Raji (cell line): ENCODE results near the gene ZNF750.

Experiments used
- POLR2A ChIP-seq: IDR thresholded peaks from 2 replicates; pipeline ENCODE4 v1.6.1; 2011; ENCODE audit warnings: low read depth, low read length, control low read depth; ENCODE audit not compliant: insufficient read depth

ZNF750 gene

GRCh38 chr17:82854226-82854625 lies 14.4 kb upstream of the ZNF750 start:
- TF ChIP-seq POLR2A: no peak

DNA sequence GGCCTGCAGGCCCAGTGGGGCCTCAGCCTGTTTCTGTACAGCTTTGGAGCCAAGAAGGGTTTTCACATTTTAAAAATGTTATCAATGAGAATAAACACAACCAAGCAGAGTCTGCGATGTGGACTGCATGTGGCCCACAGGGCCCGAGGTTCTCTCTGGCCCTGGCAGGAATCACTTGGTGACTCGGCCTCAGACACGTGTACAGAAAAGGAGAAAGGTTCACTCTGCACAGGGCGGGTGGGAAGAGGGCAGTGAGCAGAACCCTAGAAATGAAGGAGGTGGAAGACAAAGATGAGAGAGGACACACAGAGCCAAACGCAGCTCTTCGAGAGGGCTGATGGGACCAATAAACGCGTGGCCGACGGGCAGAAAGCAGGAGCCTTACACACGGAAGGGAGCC lies 11.6 kb upstream of the ZNF750 start:
- no peak for TF ChIP-seq POLR2A

GRCh38 chr17:82849076-82849945 lies 9.5 kb upstream of the ZNF750 start:
- no peak for TF ChIP-seq POLR2A

- TF ChIP-seq POLR2A: no peak
Observed at GRCh38 chr17:82848022-82848592, 8.3 kb upstream of the ZNF750 start.

DNA sequence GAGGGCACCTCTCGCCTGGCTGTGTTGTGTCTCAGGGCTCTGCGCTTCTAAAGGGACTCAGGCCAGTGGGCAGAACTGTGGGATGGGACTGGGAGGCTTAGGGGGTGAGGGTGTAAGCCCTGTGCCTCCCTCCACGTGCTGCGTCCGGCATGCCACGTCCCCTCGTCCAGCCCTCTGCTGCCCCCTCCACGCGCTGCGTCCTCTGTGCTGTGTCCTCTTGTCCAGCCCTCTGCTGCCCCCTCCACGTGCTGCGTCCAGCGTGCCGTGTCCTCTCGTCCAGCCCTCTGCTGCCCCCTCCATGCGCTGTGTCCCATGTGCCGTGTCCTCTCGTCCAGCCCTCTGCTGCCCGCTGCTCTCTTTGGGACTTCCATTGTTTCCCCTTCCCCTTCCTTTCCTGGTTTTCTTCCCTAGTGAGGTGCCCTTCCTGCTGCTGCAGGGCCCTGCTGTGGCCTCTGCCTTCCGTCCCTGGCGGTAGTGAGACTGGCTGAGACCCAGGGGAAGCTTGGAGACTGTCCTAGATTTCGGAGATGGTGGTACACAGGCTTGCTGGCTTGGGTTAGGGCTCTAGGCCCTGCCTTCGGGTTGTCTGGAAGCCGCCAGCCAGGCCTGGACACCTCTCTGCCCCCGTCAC lies 6.4 kb upstream of the ZNF750 start:
- TF ChIP-seq POLR2A: no peak

DNA sequence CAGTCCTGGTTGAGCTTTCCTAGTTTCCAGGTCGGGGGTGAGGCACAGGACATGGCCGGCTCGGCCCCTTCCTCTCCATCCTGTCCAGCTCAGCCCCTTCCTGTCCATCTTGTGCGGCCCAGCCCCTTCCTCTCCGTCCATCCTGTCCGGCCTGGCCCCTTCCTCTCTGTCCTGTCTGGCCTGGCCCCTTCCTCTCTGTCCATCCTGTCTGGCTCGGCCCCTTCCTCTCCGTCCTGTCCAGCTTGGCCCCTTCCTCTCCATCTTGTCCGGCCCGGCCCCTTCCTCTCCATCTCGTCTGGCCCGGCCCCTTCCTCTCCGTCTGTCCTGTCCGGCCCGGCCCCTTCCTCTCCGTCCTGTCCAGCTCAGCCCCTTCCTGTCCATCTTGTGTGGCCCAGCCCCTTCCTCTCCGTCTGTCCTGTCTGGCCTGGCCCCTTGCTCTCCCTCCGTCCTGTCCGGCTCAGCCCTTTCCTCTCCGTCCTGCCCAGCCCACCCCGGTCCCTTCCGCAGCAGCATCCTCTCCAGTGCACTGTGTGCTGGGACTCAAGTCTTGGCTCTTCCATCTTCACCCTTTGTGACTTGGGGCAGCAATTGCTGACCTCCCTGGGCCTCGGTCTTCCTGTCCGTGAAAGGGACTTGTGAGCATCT lies 5.5 kb upstream of the ZNF750 start:
- TF ChIP-seq POLR2A: no peak

- TF ChIP-seq POLR2A: no peak
Observed at GRCh38 chr17:82844796-82845162, 5.0 kb upstream of the ZNF750 start.

- no peak for TF ChIP-seq POLR2A
Observed at GRCh38 chr17:82843904-82844680, 4.3 kb upstream of the ZNF750 start.

GRCh38 chr17:82841921-82842596 lies 2.2 kb upstream of the ZNF750 start:
- TF ChIP-seq POLR2A: no peak

- no peak for TF ChIP-seq POLR2A
Observed at GRCh38 chr17:82840431-82840831, 609 bp upstream of the ZNF750 start.

DNA sequence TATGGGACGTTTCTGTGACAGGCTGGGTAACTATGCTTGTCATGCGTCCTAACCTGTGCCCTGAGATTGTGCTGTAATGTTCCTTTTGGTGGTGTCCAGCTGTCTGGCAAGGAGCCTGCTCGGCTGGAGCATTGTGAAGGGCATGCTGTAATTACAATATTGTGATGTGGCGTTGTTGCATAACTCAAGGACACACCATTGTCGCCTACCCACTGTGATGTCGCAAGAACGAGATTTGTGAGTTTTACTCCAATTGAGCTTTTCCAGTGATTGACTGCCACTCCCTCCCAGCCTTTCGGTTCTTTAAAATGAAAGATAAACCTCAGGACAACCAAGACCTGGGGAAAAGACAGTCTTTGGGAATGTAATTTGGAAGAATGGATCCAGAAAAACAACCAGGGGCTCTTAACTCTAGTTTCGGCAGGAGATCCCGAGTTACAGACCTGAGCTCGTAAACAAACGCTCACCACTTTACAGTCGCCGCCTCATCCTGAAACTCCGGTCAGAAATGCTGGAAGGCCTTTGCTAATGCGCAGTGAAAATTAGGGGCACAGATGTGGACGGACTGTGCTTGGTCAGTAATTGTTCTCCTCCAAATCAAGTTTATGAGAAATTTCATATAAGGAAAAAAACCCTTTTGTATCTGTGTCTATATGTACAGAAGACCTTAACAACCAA lies 1.3 kb downstream of the ZNF750 start:
- TF ChIP-seq POLR2A: no peak

DNA sequence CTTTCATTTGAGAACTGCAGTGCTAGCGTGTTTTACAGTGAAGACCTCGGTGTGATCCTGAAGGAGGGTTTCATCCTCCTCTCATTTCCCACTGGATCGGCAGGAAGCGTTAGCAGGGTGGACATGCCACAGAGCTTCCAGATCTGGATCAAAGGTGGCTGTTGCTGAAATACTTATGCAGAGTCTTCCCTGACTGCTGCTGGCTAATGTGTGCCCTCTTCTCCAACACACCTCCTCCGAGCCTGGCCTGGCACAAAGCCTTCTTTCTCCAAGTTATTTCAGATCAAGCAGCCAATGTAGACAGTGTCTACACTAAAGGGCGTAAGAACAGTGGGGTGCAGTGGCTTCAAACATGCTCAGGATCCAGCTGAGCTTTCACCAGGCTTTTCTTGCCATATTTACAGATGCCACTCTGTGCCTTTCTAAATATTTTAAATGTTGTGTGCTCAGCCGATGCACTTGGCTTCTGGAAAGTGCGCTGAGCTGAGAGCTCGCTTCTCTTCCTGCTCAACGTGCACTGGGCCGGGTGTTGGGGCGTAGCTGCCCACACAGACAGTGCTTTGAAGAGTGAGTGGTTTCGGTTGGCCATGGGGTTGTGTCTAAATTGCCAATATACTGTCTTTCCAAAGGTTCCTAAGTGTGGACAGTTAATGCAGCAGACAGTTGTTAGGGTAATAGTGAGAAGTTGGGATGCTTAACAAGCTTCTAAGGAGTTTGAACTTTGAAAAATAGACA lies 2.1 kb downstream of the ZNF750 start:
- TF ChIP-seq POLR2A: no peak

DNA sequence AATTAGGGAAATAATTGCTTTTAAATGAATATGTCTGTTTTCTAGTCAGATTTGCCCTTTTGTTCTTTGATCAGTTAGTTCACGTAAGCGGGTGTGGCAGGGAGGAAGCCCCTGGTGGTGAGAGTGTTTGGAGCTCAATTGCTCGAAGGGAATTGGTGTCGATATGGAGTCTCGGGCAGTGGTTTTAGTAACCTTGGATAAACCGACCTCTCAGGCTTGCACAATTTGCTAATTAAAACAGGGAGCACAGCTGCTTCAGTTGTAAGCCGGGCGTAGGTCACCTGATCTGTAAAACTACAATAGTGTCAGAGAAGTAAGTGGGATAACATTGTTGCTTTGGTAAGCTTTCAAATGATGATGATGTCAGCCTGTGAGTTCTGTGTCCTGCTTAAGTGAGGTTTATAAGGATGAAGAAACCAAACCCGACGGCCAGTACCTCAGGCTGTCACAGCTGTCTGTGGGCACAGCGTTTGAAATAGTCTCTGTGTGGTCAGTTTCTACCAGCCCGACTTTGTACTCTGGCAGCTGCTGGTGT lies 2.9 kb downstream of the ZNF750 start:
- no peak for TF ChIP-seq POLR2A
